Gastrocnemius medialis (tissue), 4 donors: ENCODE data around the gene ACACB. TPM values are rescaled to one million over a fixed set of nuclear protein-coding genes. Genes with fewer than 3 reads are reported as not detected.

Experiments used
- ATAC-seq, 2 donors: fragments of 150-250 bp; one replicate each; pipeline ENCODE4 v1.9.1; 2016
- DNase-seq, 2 donors: peaks; one replicate each; pipeline ENCODE4 v3.0.0-alpha.2; 2019
- H3K27ac ChIP-seq, 4 donors: fragments of 200-600 bp; sonication (generic); 1 replicate in 1 of 4; 2 replicates in 3 of 4; pipeline ENCODE4 v1.5.1; 2016 to 2018; ENCODE audit warnings: mild to moderate bottlenecking in 2 of 4, moderate library complexity in 1 of 4
- H3K27me3 ChIP-seq, 3 donors: fragments of 200-600 bp; sonication (generic) in 2 of 3; 1 replicate in 1 of 3; 2 replicates in 2 of 3; pipeline versions ENCODE4 v1.5.1 to v1.6.0; 2016 to 2019; ENCODE audit warnings: mild to moderate bottlenecking in 1 of 3, moderate library complexity in 1 of 3
- H3K36me3 ChIP-seq, 2 donors: fragments of 200-600 bp; sonication (generic) in 1 of 2; one replicate each; pipeline ENCODE4 v1.5.1; 2017 to 2018
- H3K4me1 ChIP-seq, 2 donors: fragments of 200-600 bp; sonication (generic) in 1 of 2; one replicate each; pipeline ENCODE4 v1.5.1; 2016 to 2017; ENCODE audit warnings: mild to moderate bottlenecking in 2 of 2
- H3K4me3 ChIP-seq, 4 donors: fragments of 200-600 bp; sonication (generic) in 3 of 4; 1 replicate in 1 of 4; 2 replicates in 3 of 4; pipeline ENCODE4 v1.5.1; 2016 to 2019; ENCODE audit warnings: mild to moderate bottlenecking in 2 of 4
- H3K9me3 ChIP-seq, 3 donors: fragments of 200-600 bp; sonication (generic) in 2 of 3; 1 replicate in 1 of 3; 2 replicates in 2 of 3; pipeline ENCODE4 v1.5.1; 2016 to 2019
- POLR2A ChIP-seq, 2 donors: fragments of 450-650 bp; IDR thresholded peaks; one replicate each; pipeline ENCODE4 v1.6.1; 2017; ENCODE audit warnings: antibody characterized with exemption in 2 of 2, mild to moderate bottlenecking in 2 of 2, moderate library complexity in 2 of 2
- in situ Hi-C, 4 donors: fragments of 200-750 bp; cut with MboI; loops; one replicate each; pipeline versions ENCODE4 v1.15.0 to v1.8.0; 2017; ENCODE audit warnings: low sequenced_read_pairs in 4 of 4
- intact Hi-C: fragments of 100-400 bp; cut with DNase I; formaldehyde crosslinking; loops from one replicate; pipeline ENCODE4 v1.15.1; 2023; ENCODE audit warnings: low total_unique reads
- total RNA-seq, 4 donors: library from RNA; depleted of rRNA; stranded (reverse); fragments of >200 nt; gene quantifications; one replicate each; pipeline versions ENCODE4 v1.1.0 to v1.2.3, GENCODE V29; 2016
- TF ChIP-seq, protein P1 (sequence below), 5 experiments: fragments of 450-650 bp in 3 of 5; fragments of 200-600 bp in 2 of 5; sonication (generic) in 2 of 5; IDR thresholded peaks in 4 of 5; conservative IDR thresholded peaks in 1 of 5; 1 replicate in 4 of 5; 2 replicates in 1 of 5; pipeline ENCODE4 v1.5.1; 2016 to 2019; ENCODE audit warnings: antibody characterized with exemption in 5 of 5, mild to moderate bottlenecking in 3 of 5, moderate library complexity in 3 of 5

ACACB gene
- total RNA-seq, 4 donors from 2014 or later, result 595 to 1,103 (median 698) TPM

- H3K27me3 ChIP-seq, result no peaks in the 10 kb centered on the region
- H3K27ac ChIP-seq, result no peak overlapping the region
- TF ChIP-seq POLR2A (IDR thresholded peaks at IDR 0.05), result no peak
- TF ChIP-seq, protein P1, sequence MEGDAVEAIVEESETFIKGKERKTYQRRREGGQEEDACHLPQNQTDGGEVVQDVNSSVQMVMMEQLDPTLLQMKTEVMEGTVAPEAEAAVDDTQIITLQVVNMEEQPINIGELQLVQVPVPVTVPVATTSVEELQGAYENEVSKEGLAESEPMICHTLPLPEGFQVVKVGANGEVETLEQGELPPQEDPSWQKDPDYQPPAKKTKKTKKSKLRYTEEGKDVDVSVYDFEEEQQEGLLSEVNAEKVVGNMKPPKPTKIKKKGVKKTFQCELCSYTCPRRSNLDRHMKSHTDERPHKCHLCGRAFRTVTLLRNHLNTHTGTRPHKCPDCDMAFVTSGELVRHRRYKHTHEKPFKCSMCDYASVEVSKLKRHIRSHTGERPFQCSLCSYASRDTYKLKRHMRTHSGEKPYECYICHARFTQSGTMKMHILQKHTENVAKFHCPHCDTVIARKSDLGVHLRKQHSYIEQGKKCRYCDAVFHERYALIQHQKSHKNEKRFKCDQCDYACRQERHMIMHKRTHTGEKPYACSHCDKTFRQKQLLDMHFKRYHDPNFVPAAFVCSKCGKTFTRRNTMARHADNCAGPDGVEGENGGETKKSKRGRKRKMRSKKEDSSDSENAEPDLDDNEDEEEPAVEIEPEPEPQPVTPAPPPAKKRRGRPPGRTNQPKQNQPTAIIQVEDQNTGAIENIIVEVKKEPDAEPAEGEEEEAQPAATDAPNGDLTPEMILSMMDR (IDR thresholded peaks at IDR 0.05 in 4 of 5, conservative IDR thresholded peaks at IDR 0.05 in 1 of 5), result no peak
- peaks cover 6 to 35% of the 10 kb centered on the region in 2 donors for H3K36me3 ChIP-seq
- DNase-seq (no peak), ATAC-seq (no peak)
- H3K4me3 ChIP-seq, result no peak overlapping the region
- in situ Hi-C loops, result loop anchor here in 2 of 4 donors (25.0 kb wide), 1 partner anchor 117 kb away; no protein-coding TSS in a partner anchor
- H3K4me1 ChIP-seq, result no peaks in the 10 kb centered on the region
- intact Hi-C loops, result no loop called here
- no peaks in the 10 kb centered on the region for H3K9me3 ChIP-seq
Measured at GRCh38 chr12:109270494-109270893, 154.1 kb downstream of the ACACB start.

DNA sequence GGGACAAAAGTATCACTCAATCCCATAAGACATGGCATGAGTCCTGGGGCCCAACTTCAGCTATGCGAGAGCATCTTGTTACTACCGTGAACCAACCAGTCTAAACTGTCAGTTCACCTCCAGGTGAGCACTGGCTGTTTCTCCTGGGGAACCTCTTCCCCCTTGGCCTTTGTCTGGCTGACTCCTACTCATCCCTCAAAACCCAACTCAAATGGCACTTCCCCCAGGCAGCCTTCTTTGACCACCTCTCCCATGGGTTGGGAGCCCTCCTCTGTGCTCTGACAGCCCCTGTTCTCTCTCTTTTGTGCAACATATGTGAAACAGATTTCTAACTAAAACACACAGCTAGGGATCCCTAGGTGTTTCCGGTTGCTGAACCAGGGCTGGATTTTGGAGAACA, 155.0 kb downstream of the ACACB start:
- no peak overlapping the region for H3K27ac ChIP-seq
- no peak for TF ChIP-seq POLR2A (IDR thresholded peaks at IDR 0.05)
- TF ChIP-seq, protein P1 (IDR thresholded peaks at IDR 0.05 in 4 of 5, conservative IDR thresholded peaks at IDR 0.05 in 1 of 5), result no peak
- ATAC-seq, result peak in 1 of 2 donors; percentile 12
- no peaks in the 10 kb centered on the region for H3K27me3 ChIP-seq
- H3K4me1 ChIP-seq, result no peaks in the 10 kb centered on the region
- no peak overlapping the region for H3K4me3 ChIP-seq
- intact Hi-C loops, result no loop called here
- peak in 1 of 2 donors; percentile 11 for DNase-seq
- in situ Hi-C loops, result loop anchor here in 2 of 4 donors (25.0 kb wide), 1 partner anchor 116 kb away; no protein-coding TSS in a partner anchor
- H3K36me3 ChIP-seq, result peaks cover 2 to 26% of the 10 kb centered on the region in 2 donors
- H3K9me3 ChIP-seq, result no peaks in the 10 kb centered on the region

- in situ Hi-C loops (loop anchor here in 2 of 4 donors (25.0 kb wide), 1 partner anchor 114 kb away; no protein-coding TSS in a partner anchor), intact Hi-C loops (no loop called here)
- ATAC-seq, result no peak
- Histone ChIP-seq H3K4me3 (no peak overlapping the region), H3K27me3 (no peaks in the 10 kb centered on the region), H3K9me3 (no peaks in the 10 kb centered on the region), H3K4me1 (no peaks in the 10 kb centered on the region), H3K27ac (no peak overlapping the region), H3K36me3 (peaks cover 0 to 6% of the 10 kb centered on the region in 2 donors)
- peak in 1 of 2 donors; percentile 46 for DNase-seq
- no peak for TF ChIP-seq POLR2A (IDR thresholded peaks at IDR 0.05)
- TF ChIP-seq, protein P1 (IDR thresholded peaks at IDR 0.05 in 4 of 5, conservative IDR thresholded peaks at IDR 0.05 in 1 of 5), result no peak
Measured at GRCh38 chr12:109273354-109273753, 157.0 kb downstream of the ACACB start.

- Histone ChIP-seq H3K27me3 (no peaks in the 10 kb centered on the region), H3K4me1 (no peaks in the 10 kb centered on the region), H3K27ac (no peak overlapping the region), H3K36me3 (peaks cover 0 to 4% of the 10 kb centered on the region in 2 donors), H3K9me3 (no peaks in the 10 kb centered on the region), H3K4me3 (no peak overlapping the region)
- DNase-seq, result peak in 1 of 2 donors; percentile 12
- ATAC-seq, result no peak
- in situ Hi-C loops (loop anchor here in 2 of 4 donors (25.0 kb wide), 1 partner anchor 113 kb away; no protein-coding TSS in a partner anchor), intact Hi-C loops (no loop called here)
- no peak for TF ChIP-seq POLR2A (IDR thresholded peaks at IDR 0.05)
- TF ChIP-seq, protein P1 (IDR thresholded peaks at IDR 0.05 in 4 of 5, conservative IDR thresholded peaks at IDR 0.05 in 1 of 5), result no peak
Measured at GRCh38 chr12:109274381-109274780, 158.0 kb downstream of the ACACB start.

DNA sequence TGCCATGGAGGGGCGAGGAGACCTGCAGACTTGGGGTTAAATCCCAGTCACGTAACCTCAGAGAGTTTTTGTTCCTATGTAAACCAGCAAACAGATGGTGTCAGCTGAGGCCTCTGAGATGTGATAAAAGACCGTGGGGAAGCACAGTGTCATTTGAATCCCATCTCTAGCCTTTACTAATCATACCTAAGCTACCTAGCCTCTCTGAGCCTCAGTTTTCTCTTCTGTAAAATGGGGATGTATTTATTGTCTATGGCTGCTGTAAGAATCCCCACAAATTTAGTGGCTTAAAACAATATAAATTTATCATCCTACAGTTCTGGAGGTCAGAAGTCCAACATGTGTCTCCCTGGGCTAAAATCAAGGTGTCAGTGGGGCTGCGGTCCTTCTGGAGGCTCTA, 158.8 kb downstream of the ACACB start:
- Histone ChIP-seq H3K27me3 (no peaks in the 10 kb centered on the region), H3K4me3 (no peak overlapping the region), H3K36me3 (peaks cover 0 to 2% of the 10 kb centered on the region in 2 donors), H3K9me3 (no peaks in the 10 kb centered on the region), H3K4me1 (no peaks in the 10 kb centered on the region), H3K27ac (no peak overlapping the region)
- ATAC-seq (no peak), DNase-seq (no peak)
- intact Hi-C loops (no loop called here), in situ Hi-C loops (no loop called here)
- no peak for TF ChIP-seq POLR2A (IDR thresholded peaks at IDR 0.05)
- TF ChIP-seq, protein P1 (IDR thresholded peaks at IDR 0.05 in 4 of 5, conservative IDR thresholded peaks at IDR 0.05 in 1 of 5), result no peak
